ENCODE results near the gene PPP4C.
A peak's percentile ranks its signal among the peaks of the same experiment; 100 is the strongest.

Gene PPP4C

DNA sequence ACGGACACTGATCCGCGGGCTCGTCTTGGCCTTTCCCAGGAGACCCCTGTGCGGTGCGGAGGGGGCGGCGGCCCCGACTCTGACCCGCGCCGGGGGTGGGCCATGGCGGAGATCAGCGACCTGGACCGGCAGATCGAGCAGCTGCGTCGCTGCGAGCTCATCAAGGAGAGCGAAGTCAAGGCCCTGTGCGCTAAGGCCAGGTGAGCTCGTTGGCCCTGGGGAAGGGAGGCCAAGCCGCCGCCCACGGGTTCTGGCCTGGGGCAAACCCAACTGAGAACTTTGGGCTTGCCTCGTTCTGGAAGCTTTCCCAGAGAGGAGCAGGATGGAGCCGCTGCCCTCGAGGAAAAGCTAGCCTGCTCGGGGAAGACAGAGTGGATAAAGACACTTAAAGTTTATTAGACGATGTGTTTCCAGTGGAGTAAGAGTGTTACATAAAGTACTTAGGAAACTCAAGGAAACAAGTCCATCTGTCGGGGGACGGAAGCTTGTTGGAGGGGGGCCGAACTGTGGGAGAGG is 540 bp downstream of the PPP4C start:
- peak overlapping the region; percentile 89 to 100 (median 97) for H3K27ac ChIP-seq
- H3K4me3 ChIP-seq, result peak overlapping the region; percentile 86 to 99 (median 95)

DNA sequence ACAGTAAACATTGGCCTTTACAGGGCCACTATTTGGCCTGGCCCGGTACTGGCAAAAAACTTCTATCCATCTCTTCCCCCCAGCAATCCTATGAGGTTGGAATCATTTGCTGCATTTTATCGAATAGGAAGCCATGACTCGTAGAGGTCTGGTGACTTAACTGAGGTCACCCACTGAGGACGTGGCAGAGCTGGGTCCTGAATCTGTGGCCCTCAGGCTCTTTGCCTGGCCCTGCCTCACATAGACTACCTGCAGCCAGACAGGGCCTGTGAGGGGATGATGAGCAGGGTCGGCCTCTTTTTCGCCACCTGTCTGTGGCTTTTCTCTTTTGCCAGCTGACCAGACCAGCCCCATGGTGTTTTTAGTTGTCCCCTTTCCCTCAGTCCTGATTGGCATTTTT is 1.9 kb downstream of the PPP4C start:
- H3K4me3 ChIP-seq, result no peak overlapping the region
- H3K27ac ChIP-seq, result peak overlapping the region in 2 of 21 experiments; percentile 26 to 100

DNA sequence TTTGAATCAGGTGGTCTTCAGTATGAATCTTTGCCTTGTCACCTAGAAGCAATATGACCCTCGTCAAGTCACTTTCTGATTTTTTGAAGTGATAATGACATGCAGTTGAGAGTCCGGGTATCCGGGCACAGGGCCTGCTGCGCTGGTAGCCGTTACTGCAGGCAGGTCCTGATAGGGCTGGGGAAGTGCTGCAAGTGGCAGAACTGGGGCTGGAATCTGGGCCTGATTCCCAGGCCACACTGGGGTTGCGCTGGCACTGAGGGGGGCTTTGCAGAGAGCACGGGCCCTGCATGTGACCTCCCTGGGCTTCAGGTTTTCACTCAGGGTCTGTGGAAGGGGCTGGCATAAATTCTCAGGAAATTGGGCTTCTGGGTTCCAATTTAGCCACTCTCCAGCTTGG is 3.0 kb downstream of the PPP4C start:
- H3K4me3 ChIP-seq, result no peak overlapping the region
- no peak overlapping the region for H3K27ac ChIP-seq

DNA sequence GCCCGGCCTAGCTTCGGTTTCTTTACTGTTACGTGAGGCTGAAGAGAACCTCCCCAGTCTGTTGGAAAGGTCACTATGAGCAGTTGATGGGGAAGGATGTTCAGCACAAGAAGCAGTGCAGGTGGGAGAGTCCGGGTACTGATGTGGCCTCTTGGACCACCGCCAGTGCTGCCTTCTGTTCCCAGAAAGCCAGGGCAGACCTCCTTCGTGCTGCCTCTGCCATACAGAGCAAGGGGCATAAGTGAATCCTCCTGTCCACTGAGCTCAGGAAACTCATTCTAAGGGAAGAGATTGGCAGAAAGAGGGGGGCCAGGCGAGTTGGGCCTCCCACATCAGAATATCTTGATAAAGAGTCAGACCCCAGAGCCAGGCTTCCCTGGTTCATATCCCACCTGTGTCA is 3.7 kb downstream of the PPP4C start:
- Histone ChIP-seq H3K27ac (no peak overlapping the region), H3K4me3 (no peak overlapping the region)

DNA sequence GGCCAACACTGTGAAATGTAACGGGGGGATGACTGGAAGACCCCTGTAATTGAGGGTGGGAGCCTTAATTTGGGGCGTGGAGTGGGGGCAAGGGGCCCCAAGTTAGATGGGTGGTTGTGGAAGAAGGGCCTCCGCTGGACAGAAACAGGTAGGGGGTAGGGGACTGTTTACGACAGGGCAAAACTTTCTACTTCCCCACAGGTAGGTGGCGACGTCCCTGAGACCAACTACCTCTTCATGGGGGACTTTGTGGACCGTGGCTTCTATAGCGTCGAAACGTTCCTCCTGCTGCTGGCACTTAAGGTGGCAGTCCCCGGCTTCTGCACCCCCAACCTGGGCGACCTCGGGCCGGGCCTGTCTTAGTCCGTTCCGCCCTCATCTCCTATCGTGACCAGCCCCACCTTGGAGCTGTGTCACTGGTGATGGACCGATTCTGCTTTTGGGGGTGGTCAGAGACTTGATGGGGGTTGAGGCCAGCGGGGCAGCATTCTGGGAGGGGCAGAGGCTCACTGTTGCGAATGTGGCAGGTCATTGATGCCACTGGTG is 6.8 kb downstream of the PPP4C start:
- no peak overlapping the region for H3K4me3 ChIP-seq
- no peak overlapping the region for H3K27ac ChIP-seq

DNA sequence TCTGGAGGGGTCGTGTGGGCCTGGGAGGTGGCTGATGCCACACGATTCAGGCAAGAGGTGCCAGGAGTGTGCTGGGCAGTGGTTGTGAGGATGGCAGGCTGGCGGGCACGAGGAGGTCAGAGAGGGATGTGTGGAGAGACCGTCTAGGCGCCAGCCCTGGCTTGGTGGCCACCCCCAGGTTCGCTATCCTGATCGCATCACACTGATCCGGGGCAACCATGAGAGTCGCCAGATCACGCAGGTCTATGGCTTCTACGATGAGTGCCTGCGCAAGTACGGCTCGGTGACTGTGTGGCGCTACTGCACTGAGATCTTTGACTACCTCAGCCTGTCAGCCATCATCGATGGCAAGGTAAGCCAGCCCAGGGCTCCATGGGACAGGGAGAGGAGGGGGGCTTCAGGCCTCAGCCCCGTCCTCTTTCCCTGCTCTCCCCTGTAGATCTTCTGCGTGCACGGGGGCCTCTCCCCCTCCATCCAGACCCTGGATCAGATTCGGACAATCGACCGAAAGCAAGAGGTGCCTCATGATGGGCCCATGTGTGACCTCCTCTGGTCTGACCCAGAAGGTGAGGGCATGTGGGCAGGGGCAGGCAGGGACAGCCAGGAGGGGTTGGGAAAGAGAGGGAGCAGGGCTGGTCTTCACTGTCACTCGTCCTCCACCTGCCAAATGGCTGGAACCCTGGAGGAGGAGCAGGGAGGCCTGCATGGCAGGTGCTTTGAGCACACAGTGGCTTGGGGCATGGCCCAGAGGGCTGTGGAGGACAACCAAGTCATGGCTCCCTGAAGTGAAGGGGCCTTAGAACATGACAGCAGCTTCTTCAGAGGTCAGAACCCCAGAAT is 7.6 kb downstream of the PPP4C start:
- H3K27ac ChIP-seq, result no peak overlapping the region
- H3K4me3 ChIP-seq, result no peak overlapping the region

DNA sequence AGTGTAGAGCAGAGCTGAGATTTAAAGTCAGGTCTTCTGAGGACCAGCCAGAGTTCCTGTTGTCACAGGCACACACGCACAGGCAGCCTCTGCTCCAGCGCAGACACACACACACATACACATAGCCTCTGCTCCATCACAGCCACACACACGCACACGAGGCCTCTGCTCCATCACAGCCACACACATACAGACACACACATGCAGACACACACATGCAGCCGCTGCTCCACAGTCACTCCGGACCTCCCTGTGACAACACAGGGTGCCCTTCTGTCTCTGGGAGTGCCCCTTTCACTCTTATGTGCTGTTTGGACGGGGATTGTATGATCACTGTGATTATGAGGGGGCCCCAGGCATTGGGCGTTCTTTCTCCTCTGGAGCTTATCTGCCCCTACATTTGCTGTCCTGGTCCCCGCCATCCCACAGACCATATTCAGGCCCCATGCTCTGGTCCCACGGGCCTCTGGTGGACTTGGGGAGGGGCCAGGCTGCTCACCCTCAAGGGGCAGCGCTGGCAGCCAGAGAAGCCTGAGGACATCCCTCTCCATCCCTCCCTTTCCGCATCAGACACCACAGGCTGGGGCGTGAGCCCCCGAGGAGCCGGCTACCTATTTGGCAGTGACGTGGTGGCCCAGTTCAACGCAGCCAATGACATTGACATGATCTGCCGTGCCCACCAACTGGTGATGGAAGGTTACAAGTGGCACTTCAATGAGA is 8.5 kb downstream of the PPP4C start:
- H3K27ac ChIP-seq, result peak overlapping the region in 1 of 21 experiments; percentile 37
- no peak overlapping the region for H3K4me3 ChIP-seq

DNA sequence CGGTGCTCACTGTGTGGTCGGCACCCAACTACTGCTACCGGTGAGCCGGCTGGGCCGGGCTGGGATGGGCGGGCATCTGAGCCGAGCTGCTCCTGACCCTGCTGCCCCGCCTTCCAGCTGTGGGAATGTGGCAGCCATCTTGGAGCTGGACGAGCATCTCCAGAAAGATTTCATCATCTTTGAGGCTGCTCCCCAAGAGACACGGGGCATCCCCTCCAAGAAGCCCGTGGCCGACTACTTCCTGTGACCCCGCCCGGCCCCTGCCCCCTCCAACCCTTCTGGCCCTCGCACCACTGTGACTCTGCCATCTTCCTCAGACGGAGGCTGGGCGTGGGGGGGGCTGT is 9.0 kb downstream of the PPP4C start:
- peak overlapping the region in 5 of 21 experiments; percentile 37 to 70 (median 55) for H3K27ac ChIP-seq

DNA sequence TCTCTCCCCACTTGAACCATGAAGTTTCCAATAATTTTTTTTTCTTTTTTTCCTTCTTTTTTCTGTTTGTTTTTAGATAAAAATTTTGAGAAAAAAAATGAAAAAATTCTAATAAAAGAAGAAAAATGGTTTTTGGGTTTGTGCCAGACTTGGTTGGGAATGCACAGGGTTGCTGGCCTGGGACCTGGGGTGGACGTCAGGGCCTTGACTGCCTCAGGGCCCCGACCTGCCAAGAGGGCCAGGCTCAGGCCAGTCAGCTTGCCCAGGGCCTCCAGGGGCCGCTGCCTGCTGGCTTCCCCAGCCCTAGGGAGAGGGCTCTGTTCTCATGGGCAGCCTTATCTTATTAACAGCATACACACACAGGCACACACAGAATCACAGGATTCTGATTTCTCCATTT is 9.5 kb downstream of the PPP4C start:
- Histone ChIP-seq H3K27ac (peak overlapping the region in 7 of 21 experiments; percentile 8 to 70 (median 39)), H3K4me3 (no peak overlapping the region)

More for the DNA sequence above, 9.0 kb downstream of the PPP4C start:
- H3K4me3 ChIP-seq, result no peak overlapping the region

DNA sequence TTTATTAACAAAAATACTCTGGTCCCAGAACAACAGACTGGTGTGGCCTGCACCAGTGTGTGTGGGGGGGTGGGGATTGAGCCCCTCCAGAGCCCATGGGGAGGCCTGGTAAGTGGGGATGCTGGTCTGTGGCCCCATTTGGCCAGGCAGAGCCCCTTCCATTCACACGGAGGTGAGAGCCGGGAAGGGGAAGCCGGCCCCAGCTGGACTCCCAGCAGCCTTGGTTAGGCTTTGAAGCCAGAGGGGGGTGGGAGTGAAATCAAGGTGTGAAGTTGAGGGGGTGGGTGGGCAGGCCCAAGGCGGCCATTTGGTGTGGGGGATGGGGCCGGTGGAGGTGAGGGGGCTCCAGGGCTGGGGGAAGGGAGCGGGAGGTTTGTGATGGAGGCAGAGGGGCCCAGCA is 10.0 kb downstream of the PPP4C start:
- peak overlapping the region in 5 of 21 experiments; percentile 17 to 70 (median 27) for H3K27ac ChIP-seq
- no peak overlapping the region for H3K4me3 ChIP-seq

DNA sequence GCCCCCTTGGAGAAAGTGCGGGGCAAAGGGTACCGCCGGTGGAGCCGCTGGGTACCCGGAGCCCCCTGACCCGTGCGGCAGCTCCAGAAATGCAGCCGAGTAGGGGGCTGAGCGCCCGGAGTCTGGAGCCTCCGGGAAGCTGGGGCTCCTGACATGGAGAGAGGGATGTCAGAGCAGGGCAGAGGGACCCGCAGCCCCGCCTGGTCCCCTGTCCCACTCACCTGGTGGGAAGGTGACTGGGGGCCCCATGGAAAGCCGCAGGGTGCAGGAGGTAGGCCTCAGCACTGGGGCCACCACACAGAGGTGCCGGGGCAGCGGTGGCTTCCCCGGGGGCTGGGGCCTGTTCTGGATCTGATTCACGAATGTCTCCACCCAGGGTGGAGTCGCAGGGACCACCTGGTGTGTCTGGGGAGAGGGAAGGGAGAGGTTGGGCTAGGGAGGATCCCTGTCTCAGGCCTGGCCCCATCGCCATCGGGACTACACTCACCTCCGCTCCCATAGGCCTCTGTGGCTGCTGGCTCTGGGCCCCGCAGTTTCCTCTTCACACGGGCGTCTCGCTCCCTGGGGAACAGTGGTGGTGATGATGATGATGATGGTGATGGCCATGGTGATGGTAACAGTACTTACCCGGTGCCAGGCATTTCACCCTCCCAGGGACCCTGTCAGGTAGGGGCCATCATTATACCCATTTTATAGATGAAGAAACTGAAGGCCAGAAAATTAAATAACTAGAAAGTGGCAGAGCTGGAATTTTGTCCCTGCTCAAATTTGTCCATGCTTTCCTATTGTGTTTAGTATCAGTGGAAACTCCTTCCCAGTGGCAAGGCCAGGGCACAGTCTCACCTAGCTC is 10.7 kb downstream of the PPP4C start:
- Histone ChIP-seq H3K27ac (peak overlapping the region in 2 of 21 experiments; percentile 27 to 55), H3K4me3 (no peak overlapping the region)

DNA sequence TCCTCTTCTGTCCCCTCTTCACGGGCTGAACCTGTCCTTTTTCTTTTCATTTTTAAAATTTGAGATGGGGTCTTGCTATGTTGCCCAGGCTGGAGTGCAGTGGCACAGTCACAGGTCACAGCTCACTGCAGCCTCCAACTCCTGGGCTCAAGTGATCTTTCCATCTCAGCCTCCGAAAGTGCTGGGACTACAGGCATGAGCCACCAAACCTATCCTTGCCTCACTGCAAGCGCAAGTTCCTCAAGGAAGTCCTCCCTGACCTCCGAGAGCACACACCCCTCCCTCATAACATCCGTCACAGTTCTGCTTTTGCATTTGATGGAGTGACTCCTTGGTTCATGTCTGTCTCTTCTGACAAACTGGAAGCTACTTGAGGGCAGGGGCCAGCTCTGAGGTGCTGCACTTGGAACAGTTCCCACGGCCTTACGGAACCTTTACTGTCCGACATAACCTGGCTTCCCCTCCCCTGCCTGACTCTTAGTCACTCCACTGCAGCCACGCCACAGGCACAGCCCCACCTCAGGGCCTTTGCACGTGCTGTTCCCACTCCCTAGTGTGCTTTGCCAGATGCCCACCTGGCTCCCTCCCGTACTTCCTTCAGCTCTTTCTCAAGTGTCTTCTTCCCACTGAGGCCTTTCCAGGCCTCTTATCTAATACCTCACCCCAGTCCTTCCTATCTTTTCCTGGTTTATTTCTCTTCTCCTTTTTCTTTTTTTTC is 11.5 kb downstream of the PPP4C start:
- Histone ChIP-seq H3K27ac (no peak overlapping the region), H3K4me3 (no peak overlapping the region)

DNA sequence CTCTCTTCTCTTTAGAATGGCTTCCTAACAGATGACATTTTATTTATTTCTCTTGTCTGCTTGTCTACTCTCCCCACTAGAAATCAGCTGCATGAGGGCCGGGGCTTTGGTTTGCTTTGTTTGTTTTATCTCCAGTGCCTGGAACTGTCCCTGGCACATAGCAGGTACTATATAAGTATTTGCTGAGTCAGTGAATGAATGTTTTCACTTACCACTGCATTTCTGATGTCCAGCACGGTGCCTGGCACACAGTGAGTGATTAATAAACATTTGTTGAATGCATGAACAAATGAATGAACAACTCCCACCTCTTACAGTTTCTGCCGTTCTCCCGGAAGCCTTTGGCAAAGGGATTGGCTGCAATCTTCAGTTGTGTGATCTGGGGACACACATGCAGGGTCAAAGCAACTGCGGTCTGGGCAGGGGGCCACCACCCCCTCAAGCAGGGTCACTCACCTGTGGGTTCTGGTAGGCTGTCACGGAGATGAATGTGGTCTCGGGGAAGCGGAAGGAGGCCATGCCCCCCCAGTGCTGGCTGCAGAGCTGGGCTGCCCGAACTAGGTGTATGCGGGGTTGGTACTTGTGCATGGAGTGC is 12.5 kb downstream of the PPP4C start:
- no peak overlapping the region for H3K4me3 ChIP-seq
- peak overlapping the region in 3 of 21 experiments; percentile 17 to 42 (median 30) for H3K27ac ChIP-seq

DNA sequence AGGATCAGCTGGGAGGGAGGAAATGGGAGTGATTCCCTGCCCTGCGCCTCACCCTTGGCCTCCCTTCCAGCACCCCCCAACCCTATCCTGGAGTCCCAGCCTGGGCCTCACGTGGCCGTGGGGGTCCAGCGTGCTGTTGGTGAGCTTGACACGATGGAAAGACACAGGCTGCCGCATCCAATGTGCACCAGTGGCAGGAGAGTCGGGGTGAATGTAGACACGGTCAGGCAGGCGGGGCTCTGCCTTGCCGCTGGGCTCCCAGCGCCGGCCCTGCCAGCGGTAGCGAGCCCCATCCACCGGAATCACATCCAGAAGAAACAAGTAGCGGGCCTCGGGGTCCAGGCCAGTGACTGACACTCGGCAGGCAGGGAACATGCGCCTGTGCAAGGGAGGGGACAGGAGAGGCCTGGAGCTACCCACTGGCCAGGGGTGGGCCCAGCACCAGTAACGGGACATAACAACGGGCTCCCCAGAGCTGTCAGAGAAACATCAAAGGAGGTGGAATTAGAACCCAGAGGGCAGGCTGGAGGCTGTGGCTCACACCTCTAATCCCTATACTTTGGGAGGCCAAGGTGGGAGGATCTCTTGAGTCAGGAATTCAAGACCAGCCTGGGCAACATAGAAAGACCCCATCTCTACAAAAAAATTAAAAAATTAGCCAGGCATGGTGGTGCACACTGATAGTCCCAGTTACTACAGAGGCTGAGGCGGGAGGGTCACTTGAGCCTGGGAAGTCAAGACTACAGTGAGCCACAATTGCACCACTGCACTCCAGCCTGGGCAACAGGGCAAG is 13.2 kb downstream of the PPP4C start:
- Histone ChIP-seq H3K4me3 (no peak overlapping the region), H3K27ac (peak overlapping the region in 8 of 21 experiments; percentile 14 to 89 (median 42))

DNA sequence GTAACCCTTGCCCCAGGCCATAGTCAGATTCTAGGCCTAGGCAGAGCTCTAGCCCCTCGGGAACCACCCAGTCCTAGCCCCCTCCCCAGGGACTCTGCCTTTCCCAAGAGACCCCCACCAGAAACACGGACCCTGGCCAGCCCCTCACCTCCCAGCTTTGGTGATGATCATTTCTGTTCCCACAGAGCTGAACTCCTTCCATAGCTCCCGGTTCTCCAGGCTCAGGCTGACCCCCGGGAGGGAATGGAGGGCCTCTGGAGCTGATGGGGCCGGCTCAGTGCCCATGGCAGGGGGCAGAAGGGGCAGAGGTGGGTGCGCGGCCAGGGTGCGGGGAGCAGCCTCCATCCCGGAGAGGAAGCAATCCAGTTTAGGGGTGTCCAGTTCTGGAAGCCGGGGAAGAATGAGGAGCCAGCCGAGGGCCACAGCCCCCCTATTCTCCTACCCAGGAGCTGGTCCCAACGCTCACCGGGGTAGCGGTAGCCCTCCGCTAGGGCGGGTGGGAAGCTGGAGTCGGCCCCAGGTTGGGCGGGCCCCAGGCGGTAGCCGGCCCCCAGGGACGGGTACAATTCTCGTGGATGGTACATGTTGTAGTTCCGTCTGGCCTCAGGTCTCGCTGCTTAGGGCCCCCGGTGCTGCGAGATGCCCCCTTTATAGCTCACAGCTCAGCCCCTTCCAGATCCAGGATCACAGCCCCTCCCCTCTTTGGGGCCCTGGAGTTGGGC is 15.0 kb downstream of the PPP4C start:
- H3K27ac ChIP-seq, result peak overlapping the region; percentile 27 to 93 (median 84)
- H3K4me3 ChIP-seq, result peak overlapping the region in 6 of 7 experiments; percentile 39 to 51 (median 46)

DNA sequence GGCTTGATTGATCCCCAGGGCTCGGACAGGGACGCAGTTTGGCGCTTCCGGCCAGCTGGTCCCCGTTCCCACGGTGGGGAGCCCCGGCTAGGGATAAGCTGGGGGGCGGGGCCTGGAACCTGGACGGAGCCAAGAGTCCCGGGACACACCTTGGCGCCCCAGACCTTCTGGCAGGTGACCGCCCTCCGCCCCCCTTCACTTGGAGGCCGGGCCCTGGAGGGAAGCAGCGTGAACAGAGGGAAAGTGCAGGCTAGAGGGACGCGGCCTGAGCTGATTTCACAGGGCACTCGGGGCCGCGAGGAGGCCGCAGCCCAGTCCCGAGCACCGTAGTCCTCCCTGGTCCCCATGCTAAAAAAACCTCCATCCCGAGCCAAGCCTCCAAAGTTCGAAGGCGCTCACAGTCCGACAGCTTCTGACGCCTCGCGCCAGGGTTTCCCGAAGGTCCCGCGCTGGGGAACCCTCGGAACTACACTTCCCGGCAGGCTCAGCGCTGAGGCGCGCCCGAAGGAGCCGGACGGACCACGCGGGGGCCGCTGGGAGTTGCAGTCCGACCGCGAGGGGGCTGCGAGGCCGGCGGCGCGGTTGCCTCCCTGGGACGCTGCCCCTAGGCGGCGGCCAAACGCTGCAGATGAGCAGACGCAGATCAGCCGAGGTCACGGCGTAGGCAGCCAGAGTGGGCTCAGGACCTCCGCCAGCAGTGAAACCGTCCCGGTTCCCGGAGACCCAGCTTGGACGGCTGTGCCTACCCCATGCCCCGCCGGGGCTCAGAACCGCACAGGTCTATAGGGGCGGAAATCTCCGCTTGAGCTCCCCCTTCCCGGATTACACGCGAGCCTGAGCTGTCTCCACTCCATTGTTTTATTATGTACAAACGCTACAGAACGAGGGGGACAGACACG is 15.9 kb downstream of the PPP4C start, which contains the start of gene TBX6:
Gene TBX6, minus strand, starts transcription at position 451 of the 899 bp plus-strand sequence. CDS start 731 bp downstream, outside the sequence.
- Histone ChIP-seq H3K27ac (peak within 1 kb of the TSS; percentile 27 to 93 (median 84)), H3K4me3 (peak within 1 kb of the TSS; percentile 39 to 51 (median 45))

All from skin epidermis (tissue), 12 donors.